DMS79 (cell line): Measurements from ENCODE around the gene NUDCD3.

Source experiments
- DNase-seq: peaks from one replicate; lab custom pipeline; 2025; lab: John Stamatoyannopoulos, UW

NUDCD3 gene

DNA sequence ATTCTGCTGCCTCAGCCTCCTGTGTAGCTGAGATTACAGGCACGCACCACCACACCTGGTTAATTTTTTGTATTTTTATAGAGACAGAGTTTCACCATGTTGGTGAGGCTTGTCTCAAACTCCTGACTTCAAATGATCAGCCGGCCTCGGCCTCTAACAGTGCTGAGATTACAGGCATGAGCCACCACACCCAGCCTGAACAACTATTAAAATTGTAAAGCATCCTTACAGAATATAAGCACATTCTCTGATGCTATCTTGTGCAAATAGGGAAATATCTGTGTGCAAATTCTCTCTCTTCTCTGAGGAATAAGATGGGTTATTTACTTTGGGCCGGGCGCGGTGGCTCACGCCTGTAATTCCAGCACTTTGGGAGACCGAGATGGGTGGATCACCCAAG is 12.5 kb downstream of the NUDCD3 start:
- no peak for DNase-seq

DNA sequence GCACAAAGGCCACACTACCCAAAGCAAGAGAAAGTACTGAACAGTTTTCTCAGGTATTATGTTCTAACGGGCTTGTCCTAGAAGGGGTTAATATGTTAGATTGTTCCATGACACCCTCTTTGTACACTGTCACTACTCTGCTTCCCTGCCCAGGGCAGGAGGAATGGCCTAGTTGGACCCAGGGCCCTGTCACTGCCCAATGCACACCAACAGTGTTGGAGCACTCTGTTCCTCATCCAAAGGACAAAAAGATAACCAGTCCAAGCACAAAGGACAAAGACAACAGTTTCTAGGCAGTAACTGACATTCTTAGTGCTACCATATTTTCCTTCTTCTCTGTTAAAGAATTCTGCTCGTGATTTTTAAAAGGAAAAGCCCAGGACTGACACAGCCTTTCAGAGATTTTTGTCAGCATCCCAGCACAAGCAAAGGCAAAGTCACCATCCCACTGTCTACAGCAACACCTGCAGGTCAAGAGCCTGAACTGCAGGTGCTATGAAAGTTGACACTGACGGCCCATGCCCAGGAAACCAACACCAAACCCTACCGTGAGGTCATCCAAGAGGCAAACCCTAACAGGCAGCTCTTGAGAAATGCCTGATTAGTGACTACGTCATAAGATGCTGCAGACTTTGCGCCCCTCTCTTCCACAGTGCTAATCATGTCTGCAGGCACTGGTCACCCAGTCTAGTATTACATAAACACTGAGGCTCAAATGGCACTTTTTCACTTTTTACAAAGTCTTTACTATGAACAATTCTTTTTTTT is 13.2 kb downstream of the NUDCD3 start:
- DNase-seq: peak; percentile 60

DNA sequence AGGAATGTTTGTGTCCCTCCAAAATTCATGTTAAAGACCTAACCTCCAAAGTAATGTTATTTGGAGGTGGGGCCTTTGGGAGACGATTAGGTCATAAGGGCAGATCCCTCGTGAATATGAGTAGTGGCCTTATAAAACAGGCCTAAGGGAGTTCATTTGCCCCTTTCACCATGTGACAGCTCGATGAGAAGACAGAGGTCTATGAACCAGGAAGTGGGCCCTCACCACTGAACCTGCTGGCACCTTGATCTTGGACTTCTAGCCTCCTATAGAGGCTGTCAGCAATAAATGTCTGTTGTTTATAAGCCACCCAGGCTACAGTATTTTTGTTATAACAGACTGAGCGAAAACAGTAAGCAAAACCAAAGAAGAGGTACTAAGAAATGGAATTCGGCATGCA is 14.1 kb downstream of the NUDCD3 start:
- no peak for DNase-seq

DNA sequence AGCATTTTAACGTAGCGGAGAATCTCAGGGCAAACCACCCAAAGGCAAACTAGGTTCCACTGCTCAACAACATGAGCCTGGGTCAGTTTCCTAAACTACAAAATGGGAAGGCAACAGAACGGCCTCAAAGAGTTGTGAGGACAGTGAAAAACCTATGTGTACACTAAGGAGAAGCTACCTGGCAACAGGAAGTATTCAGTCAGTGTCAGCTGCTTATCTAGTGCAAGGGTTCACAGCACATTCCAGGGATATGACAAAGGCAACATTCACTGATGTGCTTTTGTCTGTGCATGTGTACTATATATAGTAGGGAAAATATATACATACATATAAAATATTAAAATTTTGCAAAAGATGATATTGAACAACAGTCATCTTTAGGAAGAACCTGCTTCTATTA is 17.2 kb downstream of the NUDCD3 start:
- DNase-seq: no peak

DNA sequence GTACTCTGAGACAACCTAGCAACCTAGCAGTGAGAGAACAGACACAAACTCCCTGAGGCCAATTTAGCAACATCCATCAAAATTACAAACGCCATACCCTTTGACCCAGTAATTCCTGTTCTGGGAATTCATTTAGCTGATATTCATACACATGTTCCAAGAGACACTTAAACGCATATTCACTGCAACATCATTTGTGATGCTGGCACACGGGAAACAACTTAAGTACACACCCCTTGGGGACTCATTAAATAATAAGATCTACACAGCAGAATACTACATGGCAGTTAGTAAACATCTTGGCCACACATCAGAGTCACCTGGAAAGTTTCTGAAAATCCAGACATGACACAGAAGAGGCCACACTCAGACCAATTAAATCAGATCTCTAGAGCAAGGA is 17.6 kb downstream of the NUDCD3 start:
- no peak for DNase-seq

DNA sequence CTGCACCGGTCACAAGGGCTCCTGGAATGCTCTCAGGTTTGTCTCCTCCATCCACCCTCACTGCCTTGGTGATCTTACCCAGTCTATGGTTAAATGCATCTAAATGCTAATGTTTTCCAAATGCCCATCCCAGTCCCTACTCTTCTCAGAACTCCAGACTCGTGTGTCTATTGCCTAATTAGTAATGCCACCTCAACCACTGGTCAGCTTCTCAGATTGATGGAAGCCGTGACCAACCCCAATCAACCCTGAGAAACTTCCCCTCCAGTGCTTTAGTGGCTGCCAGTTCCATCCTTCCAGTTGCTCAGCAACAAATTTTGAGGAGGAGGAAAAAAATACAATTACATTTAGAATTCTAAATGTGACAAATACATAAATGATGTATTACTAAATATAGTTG is 18.6 kb downstream of the NUDCD3 start:
- no peak for DNase-seq

DNA sequence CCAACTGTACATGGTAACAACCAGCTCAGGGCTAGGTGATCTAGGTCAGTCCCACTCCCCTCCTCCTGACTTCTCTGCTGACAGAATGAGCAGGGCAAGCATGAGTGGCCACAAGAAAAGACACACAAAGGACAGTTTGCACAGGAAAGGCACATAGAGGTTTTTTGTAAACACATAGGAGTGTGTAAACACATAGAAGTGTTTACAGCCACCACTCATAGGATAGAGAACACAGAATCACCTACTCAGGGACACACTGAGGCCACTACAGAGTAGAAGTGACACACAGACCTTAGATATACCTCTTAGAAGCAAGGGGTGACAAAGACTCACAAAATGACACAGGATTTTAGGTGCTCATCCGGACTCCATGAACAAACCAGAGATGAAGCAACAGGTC is 19.0 kb downstream of the NUDCD3 start:
- no peak for DNase-seq

DNA sequence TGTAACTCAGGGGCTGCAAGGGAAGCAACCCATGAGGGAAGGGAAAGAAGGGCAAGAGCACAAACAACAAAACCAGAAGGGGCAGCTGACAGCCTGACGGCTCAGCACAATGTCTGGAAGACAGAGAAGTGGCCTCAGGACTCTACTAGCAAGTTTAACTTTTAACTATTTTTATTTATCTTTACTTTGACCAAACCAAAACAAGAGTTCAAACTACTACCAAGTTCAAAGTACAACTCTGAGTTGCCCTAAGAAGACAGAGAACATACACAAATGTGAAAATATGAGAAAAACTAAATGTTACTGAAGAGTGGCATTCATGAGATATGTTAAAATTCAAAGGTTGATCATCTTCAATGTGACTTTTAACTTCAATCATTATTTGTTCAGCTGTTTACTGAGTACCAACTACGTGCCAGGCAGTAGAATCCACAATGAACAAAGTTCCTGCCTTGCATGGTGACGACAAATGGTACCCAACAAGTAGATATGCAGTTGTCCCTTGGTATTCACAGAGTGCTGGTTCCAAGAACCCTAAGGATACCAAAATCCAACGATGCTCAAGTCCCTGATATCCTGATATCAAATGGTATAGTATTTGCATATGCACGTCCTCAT is 19.7 kb downstream of the NUDCD3 start:
- DNase-seq: no peak

DNA sequence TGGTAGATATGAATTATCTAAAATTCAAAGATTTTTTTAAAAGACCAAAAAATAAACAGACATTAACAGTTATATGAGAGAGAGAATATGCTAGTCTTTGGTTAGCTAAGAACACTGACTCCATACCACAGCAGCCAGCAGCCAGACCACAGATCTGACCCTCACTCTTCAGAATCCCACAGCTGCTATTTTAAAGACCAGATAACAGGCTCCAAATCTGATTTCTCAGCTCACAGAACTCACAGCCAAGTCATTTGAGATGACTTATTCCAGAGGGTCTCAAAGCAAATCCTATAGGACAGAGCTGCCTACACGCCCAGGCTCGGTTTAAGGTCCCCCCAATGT is 20.4 kb downstream of the NUDCD3 start:
- no peak for DNase-seq

DNA sequence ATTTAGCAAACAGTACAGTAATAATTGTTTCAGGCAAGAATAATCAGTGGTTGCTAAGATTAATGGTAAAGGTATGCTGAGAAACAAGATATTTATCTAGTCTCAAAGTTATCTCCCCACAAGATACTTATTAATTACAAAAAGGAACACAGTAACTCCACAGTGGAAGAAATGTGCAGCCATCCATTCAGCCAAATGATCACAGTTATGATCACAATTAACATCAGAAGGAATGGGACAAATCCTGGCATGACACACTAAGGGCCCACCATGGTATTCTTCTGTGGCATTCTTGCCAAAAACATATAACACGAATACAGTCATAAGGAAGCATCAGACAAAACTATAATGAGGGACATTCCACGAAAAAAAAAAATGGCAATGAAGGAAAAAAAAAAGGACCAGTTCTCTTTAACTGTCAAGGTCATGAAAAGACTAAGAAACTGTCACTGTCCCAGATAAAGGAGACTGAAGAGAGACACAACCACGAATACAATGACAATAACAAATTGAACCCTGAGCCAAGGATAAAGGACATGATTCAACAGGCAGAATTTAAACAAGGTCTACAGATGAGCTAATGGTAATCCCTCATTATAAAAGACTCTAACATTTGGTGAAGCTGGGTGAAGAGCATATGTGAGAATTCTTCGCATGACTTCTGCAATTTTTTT is 20.9 kb downstream of the NUDCD3 start:
- DNase-seq: no peak

DNA sequence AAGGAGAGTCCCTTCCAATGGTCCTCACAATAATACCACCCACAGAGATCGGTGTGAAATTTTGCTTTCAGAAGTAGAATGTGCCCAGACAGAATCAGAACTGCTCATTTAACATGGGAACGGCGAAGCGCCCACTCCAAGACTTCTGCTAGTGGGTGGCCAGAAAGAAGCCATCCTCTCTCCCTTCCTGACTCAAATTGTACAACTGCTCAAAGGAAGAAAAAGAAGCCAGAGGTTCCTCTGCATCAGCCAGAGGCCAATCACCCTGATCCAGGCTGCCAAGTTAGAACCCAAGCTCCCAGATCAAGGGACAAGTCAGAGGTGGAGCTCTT is 23.3 kb downstream of the NUDCD3 start:
- no peak for DNase-seq

DNA sequence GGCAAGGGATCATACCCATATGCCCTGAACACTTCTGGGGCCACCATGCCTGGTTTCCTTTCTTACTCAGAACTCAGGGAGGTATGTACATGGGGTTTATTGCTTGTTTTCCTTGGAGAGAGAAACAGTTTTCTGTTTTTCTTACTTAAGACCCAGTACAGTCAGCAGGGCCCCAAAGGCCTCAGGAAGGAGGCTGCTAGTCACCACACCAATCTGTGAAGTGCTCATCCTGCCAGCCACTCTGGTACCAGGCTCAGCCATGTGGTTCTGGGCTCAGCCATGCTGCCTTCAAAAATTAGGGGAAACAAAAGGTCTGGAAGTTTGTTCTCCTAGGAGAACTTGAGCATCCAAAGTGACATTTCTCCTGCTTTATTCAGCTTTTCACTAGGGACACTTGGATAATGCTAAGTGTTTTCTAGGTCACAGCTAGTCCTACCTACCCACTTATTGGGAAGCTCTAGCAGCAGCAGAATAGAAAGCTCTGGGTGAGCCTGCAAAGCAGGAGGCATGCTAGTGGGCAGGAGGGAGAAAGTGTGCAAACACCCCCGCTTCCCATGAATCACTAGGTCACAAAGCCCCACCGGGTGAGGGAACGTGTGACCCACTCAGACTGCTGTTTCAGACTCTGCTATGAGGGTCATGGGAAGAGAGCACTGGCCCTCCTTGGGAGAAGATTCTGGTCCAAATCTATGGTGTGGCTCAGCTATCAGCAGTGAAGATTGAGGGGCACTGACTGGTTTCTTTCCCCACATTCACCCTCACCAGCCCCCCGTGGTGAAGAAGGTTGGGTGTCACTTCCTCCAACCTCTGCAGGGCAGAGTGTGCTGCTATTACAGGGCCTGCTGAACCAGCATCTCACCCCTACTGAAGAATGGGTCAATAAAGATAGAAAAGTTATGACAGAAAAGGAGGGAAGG is 23.9 kb downstream of the NUDCD3 start:
- DNase-seq: no peak

DNA sequence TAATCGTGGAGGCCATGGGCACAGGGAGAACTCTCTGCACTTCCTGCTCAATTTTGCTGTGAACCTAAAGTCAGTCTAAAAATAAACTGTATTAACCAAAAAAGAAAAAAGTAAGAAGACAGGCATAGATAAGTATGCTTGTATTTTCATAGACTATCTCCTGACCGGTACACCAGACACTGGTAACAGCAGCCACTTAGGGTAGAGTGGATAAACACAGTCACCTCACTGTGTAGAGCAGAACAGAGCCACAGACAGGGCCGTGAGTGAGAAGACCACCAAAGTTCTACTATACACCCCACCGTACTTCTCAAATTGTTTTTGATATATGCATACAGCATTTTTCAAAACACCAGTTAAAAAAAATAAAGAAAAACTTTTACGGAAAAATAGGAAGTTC is 25.0 kb downstream of the NUDCD3 start:
- no peak for DNase-seq

DNA sequence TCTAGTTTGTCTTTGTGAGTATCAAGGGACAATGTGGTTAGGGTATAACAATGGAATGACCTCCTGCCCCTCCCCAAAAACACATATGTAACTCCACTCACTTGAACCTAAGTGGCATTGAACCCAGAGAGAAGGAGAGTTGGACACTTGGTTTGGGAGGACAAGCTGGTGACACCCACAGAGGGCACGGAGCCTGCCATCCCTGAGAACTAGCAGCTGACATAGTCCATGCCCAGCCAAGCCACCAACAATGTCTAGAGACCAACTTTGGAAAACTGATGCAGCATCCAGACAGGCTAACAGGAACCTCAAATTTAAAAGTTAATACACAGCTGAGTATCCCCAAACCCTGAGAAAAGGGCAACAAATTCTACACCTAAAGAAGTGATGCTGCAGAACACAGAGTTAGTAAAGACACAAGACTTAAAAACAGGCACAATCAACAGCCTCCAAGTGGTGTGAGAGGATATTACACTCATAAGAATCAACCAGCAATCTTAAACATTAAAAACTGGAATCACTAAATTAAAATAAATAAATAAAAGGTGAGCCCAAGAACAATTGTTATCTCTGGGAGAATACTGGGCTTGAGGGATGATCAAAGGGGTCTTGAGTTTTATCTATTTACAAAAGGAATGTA is 27.2 kb downstream of the NUDCD3 start:
- no peak for DNase-seq

DNA sequence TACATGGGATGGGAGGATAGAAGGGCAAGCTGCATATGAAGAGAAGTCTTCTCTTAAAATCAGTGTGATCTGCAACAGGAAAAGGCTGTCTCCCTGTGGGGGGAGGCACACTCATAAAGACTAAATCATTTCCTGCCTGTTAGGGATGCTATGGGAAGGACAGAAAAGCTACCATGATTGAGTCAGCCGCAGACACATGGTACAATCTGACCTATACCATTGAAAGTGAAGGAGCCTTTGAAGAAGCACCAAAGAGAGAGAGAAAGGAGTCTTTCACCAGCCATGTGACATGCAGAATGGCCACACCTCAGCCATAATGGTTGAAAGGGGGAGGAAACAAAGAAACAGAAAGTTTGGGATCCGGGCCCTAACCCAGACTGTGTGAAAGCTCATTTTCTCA is 29.1 kb downstream of the NUDCD3 start:
- no peak for DNase-seq

DNA sequence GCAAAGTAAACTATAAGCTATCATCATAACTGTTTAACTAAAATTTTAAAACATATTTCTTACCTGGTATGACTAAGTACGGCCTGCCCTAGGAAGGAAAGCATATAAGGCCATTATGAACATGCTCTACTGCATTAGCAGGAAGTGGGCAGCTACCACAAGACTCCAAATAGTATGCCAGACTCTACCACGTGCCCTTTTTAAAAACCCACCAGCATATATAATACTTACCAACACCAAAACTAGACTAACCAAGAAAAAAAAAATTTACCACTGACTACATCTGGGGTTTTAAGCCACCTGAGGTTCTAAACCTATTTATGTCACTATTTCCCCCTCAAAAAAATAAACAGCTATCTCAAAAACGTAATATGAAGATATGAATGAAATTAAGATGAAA is 30.1 kb downstream of the NUDCD3 start:
- no peak for DNase-seq

DNA sequence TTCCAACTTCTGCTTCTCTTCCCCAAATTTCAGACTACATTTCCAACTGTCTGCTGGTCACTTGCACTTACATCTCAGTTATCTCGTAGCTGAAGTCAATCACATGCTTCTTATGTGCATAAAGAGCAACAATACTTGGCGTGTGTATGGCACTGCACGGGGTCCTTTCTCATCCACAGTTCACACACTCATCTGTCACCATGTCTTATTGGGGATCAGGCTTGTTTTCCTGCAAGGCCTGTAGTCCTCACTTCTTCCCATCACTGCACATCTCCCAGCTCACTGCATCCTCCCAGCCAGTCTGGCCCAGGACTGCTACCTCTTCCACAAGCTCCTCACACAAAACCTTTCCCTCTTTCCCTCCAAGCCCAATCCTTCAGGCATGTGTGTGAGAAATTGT is 35.3 kb downstream of the NUDCD3 start:
- DNase-seq: no peak

DNA sequence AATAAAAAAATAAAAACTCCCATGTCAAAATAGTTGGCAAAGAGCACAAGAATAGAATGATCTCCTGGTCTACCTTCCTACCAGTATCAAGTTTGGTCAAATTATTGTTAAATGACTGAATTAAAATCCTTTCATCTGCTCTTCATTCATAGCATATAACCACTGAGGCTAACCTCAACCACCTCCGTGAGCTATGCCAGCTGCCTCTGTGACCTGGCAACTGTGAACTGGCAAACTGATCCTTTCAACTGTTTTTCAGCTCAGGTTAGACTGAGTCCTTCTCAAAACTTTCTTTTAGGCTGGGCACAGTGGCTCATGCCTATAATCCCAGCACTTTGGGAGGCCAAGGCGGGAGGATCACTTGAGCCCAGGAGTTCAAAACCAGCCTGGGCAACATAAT is 36.1 kb downstream of the NUDCD3 start:
- no peak for DNase-seq

DNA sequence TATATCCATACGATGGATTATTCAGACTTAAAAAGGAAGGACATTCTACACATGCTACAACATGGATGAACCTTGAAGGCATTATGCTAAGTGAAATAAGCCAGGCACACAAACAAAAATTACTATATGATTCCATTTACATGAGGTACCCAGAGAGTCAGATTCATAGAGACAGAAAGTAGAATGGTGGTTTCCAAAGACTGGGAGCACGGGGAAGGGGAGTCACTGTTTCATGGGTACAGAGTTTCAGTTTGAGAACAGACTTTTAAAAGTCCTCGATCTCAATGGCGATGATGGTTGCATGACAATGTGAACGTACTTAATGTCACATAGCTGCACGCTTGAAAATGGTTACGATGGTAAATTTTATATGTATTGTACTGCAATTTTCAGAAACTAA is 39.3 kb downstream of the NUDCD3 start:
- no peak for DNase-seq

DNA sequence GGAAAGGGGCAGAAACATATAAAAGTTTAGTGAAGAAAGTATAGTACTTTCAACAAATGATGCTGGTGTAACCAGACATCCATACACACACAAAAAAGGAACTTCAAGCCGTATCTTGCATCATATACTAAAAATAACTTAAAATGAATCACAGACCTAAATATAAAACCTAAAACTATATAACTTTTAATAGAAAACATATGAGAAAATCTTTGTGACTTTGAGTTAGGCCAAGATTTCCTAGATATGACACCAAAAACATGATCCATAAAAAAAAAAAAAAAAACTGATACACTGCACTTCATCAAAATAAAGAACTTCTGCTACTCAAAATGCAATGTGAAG is 40.9 kb downstream of the NUDCD3 start:
- DNase-seq: no peak

DNA sequence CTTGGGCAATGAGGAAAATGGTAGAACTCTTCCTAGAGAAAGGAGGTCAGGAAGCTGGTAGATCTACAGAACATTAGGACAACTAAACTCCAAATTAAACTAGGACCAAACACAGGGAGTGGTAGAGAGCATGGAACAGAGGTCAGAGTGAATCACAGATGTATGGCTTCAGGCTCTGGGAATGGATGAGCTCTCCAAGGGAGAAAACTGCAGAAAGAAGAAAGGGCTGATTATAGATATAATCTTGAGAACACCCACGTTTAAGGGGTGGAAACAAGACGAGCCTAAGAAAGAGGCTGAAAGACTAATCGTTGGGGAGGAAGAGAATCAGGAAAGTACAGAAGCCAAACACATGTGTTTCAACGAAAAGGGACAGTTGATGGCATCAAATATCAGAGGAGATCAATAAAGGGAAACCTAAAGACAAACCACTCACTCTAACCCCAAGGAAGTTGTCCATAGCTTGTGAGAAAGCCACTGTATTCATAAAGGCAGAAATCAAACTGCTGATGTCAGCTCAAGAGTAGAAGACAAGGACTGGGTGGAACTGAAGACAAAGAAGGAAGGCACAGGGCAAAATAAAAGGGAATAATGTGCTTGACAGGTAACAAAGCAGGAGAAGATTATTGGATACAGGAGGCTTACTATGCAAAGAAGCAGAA is 41.4 kb downstream of the NUDCD3 start:
- no peak for DNase-seq
